HepG2 (cell line): ENCODE results near the gene ST6GALNAC2. TPM values are rescaled to one million over a fixed set of nuclear protein-coding genes. Genes with fewer than 3 reads are reported as not detected.

Source experiments
- ATF2 ChIP-seq: sonication (generic); formaldehyde crosslinking; IDR thresholded peaks from 2 replicates; pipeline ENCODE4 v1.4.0; 2020; ENCODE audit warnings: missing genetic modification reagents
- DRAP1 ChIP-seq: IDR thresholded peaks from 2 replicates; pipeline ENCODE4 v1.6.1; 2016; ENCODE audit warnings: missing genetic modification reagents, missing compliant biosample characterization
- FOXC1 ChIP-seq: sonication (generic); formaldehyde crosslinking; IDR thresholded peaks from 2 replicates; pipeline ENCODE4 v1.8.0; 2022; ENCODE audit warnings: mild to moderate bottlenecking, missing genetic modification reagents, borderline replicate concordance
- HOMEZ ChIP-seq: IDR thresholded peaks from 2 replicates; pipeline ENCODE4 v1.6.1; 2016; ENCODE audit warnings: low read depth
- JUND ChIP-seq: sonication (generic); formaldehyde crosslinking; IDR thresholded peaks from 2 replicates; pipeline ENCODE4 v1.8.0; 2022; ENCODE audit warnings: mild to moderate bottlenecking, missing genetic modification reagents
- POLR2AphosphoS2 ChIP-seq: IDR thresholded peaks from 2 replicates; pipeline ENCODE4 v1.6.1; 2011; ENCODE audit warnings: low read depth, low read length, improper control_type of control experiment
- RXRB ChIP-seq: IDR thresholded peaks from 2 replicates; pipeline ENCODE4 v1.6.1; 2016; ENCODE audit warnings: borderline replicate concordance, missing genetic modification reagents, missing compliant biosample characterization
- WIZ ChIP-seq: sonication (generic); formaldehyde crosslinking; IDR thresholded peaks from 2 replicates; pipeline ENCODE4 v1.5.1; 2020; ENCODE audit warnings: mild to moderate bottlenecking, missing genetic modification reagents
- YEATS4 ChIP-seq: sonication (generic); formaldehyde crosslinking; IDR thresholded peaks from 2 replicates; pipeline ENCODE4 v1.4.0; 2020; ENCODE audit warnings: missing genetic modification reagents, borderline replicate concordance
- ZFP90 ChIP-seq: sonication (generic); formaldehyde crosslinking; IDR thresholded peaks from 2 replicates; pipeline ENCODE4 v1.8.0; 2022; ENCODE audit warnings: missing genetic modification reagents, mild to moderate bottlenecking, inconsistent platforms, borderline replicate concordance
- ZIK1 ChIP-seq: sonication (generic); formaldehyde crosslinking; IDR thresholded peaks from 2 replicates; pipeline ENCODE4 v1.5.0; 2020; ENCODE audit warnings: mild to moderate bottlenecking, low read depth, missing genetic modification reagents, borderline replicate concordance
- ZNF232 ChIP-seq: sonication (generic); formaldehyde crosslinking; IDR thresholded peaks from 2 replicates; pipeline ENCODE4 v1.4.0; 2020; ENCODE audit warnings: missing genetic modification reagents, borderline replicate concordance
- ZNF33A ChIP-seq: sonication (generic); formaldehyde crosslinking; IDR thresholded peaks from 2 replicates; pipeline ENCODE4 v1.5.1; 2020; ENCODE audit warnings: missing genetic modification reagents, mild to moderate bottlenecking, moderate library complexity, borderline replicate concordance
- ZNF446 ChIP-seq: sonication (generic); formaldehyde crosslinking; IDR thresholded peaks from 2 replicates; pipeline ENCODE4 v1.5.0; 2020; ENCODE audit warnings: mild to moderate bottlenecking, missing genetic modification reagents
- ZNF773 ChIP-seq: sonication (generic); formaldehyde crosslinking; IDR thresholded peaks from 2 replicates; pipeline ENCODE4 v1.4.0; 2020; ENCODE audit warnings: missing genetic modification reagents, borderline replicate concordance
- ZNF879 ChIP-seq: sonication (generic); formaldehyde crosslinking; IDR thresholded peaks from 2 replicates; pipeline ENCODE4 v1.8.1; 2023; ENCODE audit warnings: missing genetic modification reagents
- ZSCAN9 ChIP-seq: IDR thresholded peaks from 2 replicates; pipeline ENCODE4 v1.6.1; 2016; ENCODE audit warnings: borderline replicate concordance
- polyA plus RNA-seq, 8 experiments: library from polyadenylated mRNA; depleted of rRNA in 3 of 8; stranded (reverse) in 7 of 8; unstranded in 1 of 8; fragments of >200 nt; fragmentation: Illumina TruSeq in 4 of 8; extraction: Trizol in 4 of 8; gene quantifications; 2 replicates each; pipeline versions ENCODE4 v1.2.1 to v1.2.3, GENCODE V29; 2011 to 2016; ENCODE audit warnings: low read depth in 4 of 8, missing spikeins in 1 of 8, mixed read lengths in 1 of 8; ENCODE audit not compliant: insufficient read depth in 1 of 8
- total RNA-seq, 5 experiments: library from RNA; depleted of rRNA; stranded (reverse); fragments of >200 nt; fragmentation: Illumina TruSeq; extraction: Trizol; gene quantifications; 2 replicates each; pipeline ENCODE4 v1.2.3, GENCODE V29; 2016; ENCODE audit warnings: low read depth in 1 of 5
- TF ChIP-seq, protein P1 (sequence below): sonication (generic); formaldehyde crosslinking; IDR thresholded peaks from 2 replicates; pipeline ENCODE4 v1.4.0; 2020; ENCODE audit warnings: missing genetic modification reagents
- TF ChIP-seq, protein P2 (sequence below): sonication (generic); formaldehyde crosslinking; IDR thresholded peaks from 2 replicates; pipeline ENCODE4 v1.4.0; 2020; ENCODE audit warnings: mild to moderate bottlenecking, missing genetic modification reagents
- TF ChIP-seq, protein P3 (sequence below): sonication (generic); formaldehyde crosslinking; IDR thresholded peaks from 2 replicates; pipeline ENCODE4 v1.5.1; 2020; ENCODE audit warnings: missing genetic modification reagents, mild to moderate bottlenecking, borderline replicate concordance

ST6GALNAC2 gene
- total and polyA plus RNA-seq, 2 of the 13 experiments (the other 11 are each of a cell fraction or from before 2014, with no cell fraction given), result 0.12 to 0.49 TPM

- TF ChIP-seq HOMEZ, result 0 out of 2 replicates have a peak, but pooled peaks have one; percentile 31
- TF ChIP-seq ZNF446 (CRISPR knock-in tag), result no peak
- peak; percentile 86 for TF ChIP-seq ZSCAN9 (CRISPR knock-in tag)
- no peak for TF ChIP-seq POLR2AphosphoS2
- TF ChIP-seq, protein P1, sequence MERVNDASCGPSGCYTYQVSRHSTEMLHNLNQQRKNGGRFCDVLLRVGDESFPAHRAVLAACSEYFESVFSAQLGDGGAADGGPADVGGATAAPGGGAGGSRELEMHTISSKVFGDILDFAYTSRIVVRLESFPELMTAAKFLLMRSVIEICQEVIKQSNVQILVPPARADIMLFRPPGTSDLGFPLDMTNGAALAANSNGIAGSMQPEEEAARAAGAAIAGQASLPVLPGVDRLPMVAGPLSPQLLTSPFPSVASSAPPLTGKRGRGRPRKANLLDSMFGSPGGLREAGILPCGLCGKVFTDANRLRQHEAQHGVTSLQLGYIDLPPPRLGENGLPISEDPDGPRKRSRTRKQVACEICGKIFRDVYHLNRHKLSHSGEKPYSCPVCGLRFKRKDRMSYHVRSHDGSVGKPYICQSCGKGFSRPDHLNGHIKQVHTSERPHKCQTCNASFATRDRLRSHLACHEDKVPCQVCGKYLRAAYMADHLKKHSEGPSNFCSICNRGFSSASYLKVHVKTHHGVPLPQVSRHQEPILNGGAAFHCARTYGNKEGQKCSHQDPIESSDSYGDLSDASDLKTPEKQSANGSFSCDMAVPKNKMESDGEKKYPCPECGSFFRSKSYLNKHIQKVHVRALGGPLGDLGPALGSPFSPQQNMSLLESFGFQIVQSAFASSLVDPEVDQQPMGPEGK (CRISPR knock-in tag), result peak; percentile 52; the same call in 1 of the 2 replicates
- TF ChIP-seq ZNF879 (CRISPR knock-in tag), result no peak
- TF ChIP-seq RXRB (CRISPR knock-in tag), result peak; percentile 59; the same call in 1 of the 2 replicates
- no peak for TF ChIP-seq ZNF773
- no peak for TF ChIP-seq FOXC1
- TF ChIP-seq JUND, result no peak
- TF ChIP-seq, protein P2, sequence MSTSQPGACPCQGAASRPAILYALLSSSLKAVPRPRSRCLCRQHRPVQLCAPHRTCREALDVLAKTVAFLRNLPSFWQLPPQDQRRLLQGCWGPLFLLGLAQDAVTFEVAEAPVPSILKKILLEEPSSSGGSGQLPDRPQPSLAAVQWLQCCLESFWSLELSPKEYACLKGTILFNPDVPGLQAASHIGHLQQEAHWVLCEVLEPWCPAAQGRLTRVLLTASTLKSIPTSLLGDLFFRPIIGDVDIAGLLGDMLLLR (CRISPR knock-in tag), result 0 out of 2 replicates have a peak, but pooled peaks have one; percentile 18
- no peak for TF ChIP-seq YEATS4 (CRISPR knock-in tag)
- peak; percentile 58; the same call in 1 of the 2 replicates for TF ChIP-seq DRAP1 (CRISPR knock-in tag)
- 0 out of 2 replicates have a peak, but pooled peaks have one; percentile 39 for TF ChIP-seq ZIK1 (CRISPR knock-in tag)
- peak; percentile 73 for TF ChIP-seq ATF2 (CRISPR knock-in tag)
- TF ChIP-seq, protein P3, sequence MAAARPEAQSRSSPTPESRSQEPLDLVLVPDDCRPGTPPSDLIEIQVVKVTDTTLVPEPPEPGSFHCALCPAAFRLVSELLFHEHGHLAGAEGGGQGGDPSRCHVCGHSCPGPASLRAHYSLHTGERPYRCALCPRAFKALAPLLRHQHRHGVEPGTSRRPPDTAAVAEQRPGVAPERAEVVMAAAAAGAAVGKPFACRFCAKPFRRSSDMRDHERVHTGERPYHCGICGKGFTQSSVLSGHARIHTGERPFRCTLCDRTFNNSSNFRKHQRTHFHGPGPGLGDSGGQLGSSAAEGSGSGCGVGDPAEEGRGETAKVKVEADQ, result peak; percentile 59; the same call in 1 of the 2 replicates
- TF ChIP-seq WIZ (CRISPR knock-in tag), result peak; percentile 79; the same call in 1 of the 2 replicates
- TF ChIP-seq ZFP90, result peak; percentile 43; the same call in 1 of the 2 replicates
- no peak for TF ChIP-seq ZNF33A (CRISPR knock-in tag)
- no peak for TF ChIP-seq ZNF232 (CRISPR knock-in tag)
These were observed 62.3 kb downstream of the ST6GALNAC2 start (continued) for GRCh38 chr17:76523084-76524037.
